K562 (cell line): ENCODE measurements around the gene LINGO3. TPM values are rescaled to one million over a fixed set of nuclear protein-coding genes. Genes with fewer than 3 reads are reported as not detected.

ENCODE experiments used
- ATAC-seq: fragments of 200-7000 bp; cut with Tn5 transposase; 3 replicates; pipeline ENCODE4 v1.9.1; 2020; ENCODE audit warnings: moderate library complexity
- BruUV-seq: library from RNA; stranded (reverse); fragments of 400-500 nt; replicated peaks from 2 replicates; lab custom pipeline; 2021; lab: Mats Ljungman, UMichigan
- CTCF ChIA-PET: fragments of 300-600 bp; formaldehyde crosslinking; extraction: SDS; loops from one replicate; lab custom pipeline; 2021; ENCODE audit warnings: low intra/inter-chr PET ratio; lab: Yijun Ruan, JAX
- POLR2A ChIA-PET: fragments of 300-600, 350-650 bp; sonication (Branson Sonifier 250); formaldehyde crosslinking; extraction: SDS; loops from one replicate; lab custom pipeline; 2021; ENCODE audit warnings: antibody characterized with exemption, inconsistent platforms; lab: Yijun Ruan, JAX
- DNase-seq, 4 experiments: peaks; one replicate each; pipeline versions ENCODE4 v3.0.0 to v3.0.0-alpha.2; 2011 to 2018; ENCODE audit warnings: low spot score in 3 of 4, mixed read lengths in 3 of 4; ENCODE audit errors: extremely low read depth in 1 of 4
- FAIRE-seq: peaks from 2 replicates; lab custom pipeline; 2011; peaks lifted over from hg19 to GRCh38; lab: Jason Lieb, UNC
- H2AFZ ChIP-seq: 2 replicates; pipeline ENCODE4 v1.6.0; 2011; ENCODE audit warnings: low read depth, low read length, control low read depth, inconsistent platforms
- H3K27ac ChIP-seq: fragments of 200-600 bp; 3 replicates; pipeline ENCODE4 v1.8.0; 2011; ENCODE audit warnings: low read depth, mild to moderate bottlenecking, control low read depth, inconsistent platforms, low read length, moderate library complexity, mixed read lengths; ENCODE audit errors: extremely low read depth
- H3K27me3 ChIP-seq, 2 experiments: fragments of 300-600 bp in 1 of 2; 2 replicates in 1 of 2; 3 replicates in 1 of 2; pipeline versions ENCODE4 v1.6.0 to v1.8.0; 2011; ENCODE audit warnings: inconsistent platforms in 2 of 2, low read length in 2 of 2, mild to moderate bottlenecking in 1 of 2, mixed read lengths in 1 of 2, moderate library complexity in 1 of 2; ENCODE audit not compliant: control insufficient read depth in 2 of 2, insufficient read depth in 2 of 2
- H3K36me3 ChIP-seq: fragments of 300-600 bp; 3 replicates; pipeline ENCODE4 v1.8.0; 2011; ENCODE audit warnings: mild to moderate bottlenecking, low read length, inconsistent platforms; ENCODE audit not compliant: control insufficient read depth, insufficient read depth
- H3K4me1 ChIP-seq, 2 experiments: fragments of 200-600 bp in 1 of 2; replicated peaks in 1 of 2; 2 replicates in 1 of 2; 3 replicates in 1 of 2; pipeline versions ENCODE4 v1.5.1 to v1.8.0; 2011; ENCODE audit warnings: inconsistent platforms in 2 of 2, low read length in 2 of 2, mild to moderate bottlenecking in 1 of 2, mixed read lengths in 1 of 2, moderate library complexity in 1 of 2; ENCODE audit not compliant: control insufficient read depth in 2 of 2, insufficient read depth in 2 of 2
- H3K4me2 ChIP-seq: 2 replicates; pipeline ENCODE4 v1.6.1; 2011; ENCODE audit warnings: low read length, control low read depth, inconsistent platforms, mixed read lengths; ENCODE audit not compliant: insufficient read depth
- H3K4me3 ChIP-seq: fragments of 200-600 bp; sonication (generic), shearing (Covaris generic); 2 replicates; pipeline ENCODE4 v1.5.1; 2016; ENCODE audit warnings: control low read depth, inconsistent platforms
- H3K79me2 ChIP-seq: fragments of 200-600 bp; 3 replicates; pipeline ENCODE4 v1.8.0; 2011; ENCODE audit warnings: low read length, inconsistent platforms; ENCODE audit not compliant: control insufficient read depth, insufficient read depth
- H3K9ac ChIP-seq, 2 experiments: 2 replicates each; pipeline versions ENCODE4 v1.6.0 to v1.6.1; 2011; ENCODE audit warnings: low read depth in 2 of 2, low read length in 2 of 2, control low read depth in 1 of 2, inconsistent platforms in 1 of 2, mild to moderate bottlenecking in 1 of 2, mixed read lengths in 1 of 2; ENCODE audit not compliant: insufficient read depth in 1 of 2
- H3K9me1 ChIP-seq: one replicate; pipeline ENCODE4 v1.6.0; 2011; ENCODE audit warnings: inconsistent platforms, mild to moderate bottlenecking, low read length, moderate library complexity; ENCODE audit not compliant: control insufficient read depth, insufficient read depth
- H3K9me3 ChIP-seq: replicated peaks from 2 replicates; pipeline ENCODE4 v1.5.1; 2011; ENCODE audit warnings: low read depth, low read length, inconsistent platforms; ENCODE audit not compliant: control insufficient read depth, insufficient read depth
- H4K20me1 ChIP-seq: replicated peaks from 2 replicates; pipeline ENCODE4 v1.6.1; 2011; ENCODE audit warnings: low read length, inconsistent platforms, mixed read lengths; ENCODE audit not compliant: control insufficient read depth, insufficient read depth
- BCLAF1 ChIP-seq, 2 experiments: fragments of 450-650 bp in 1 of 2; IDR thresholded peaks; 2 replicates each; pipeline ENCODE4 v1.6.1; 2011 to 2017; ENCODE audit warnings: low read depth in 2 of 2, antibody characterized with exemption in 1 of 2, borderline replicate concordance in 1 of 2, low read length in 1 of 2, mild to moderate bottlenecking in 1 of 2, mixed read lengths in 1 of 2; ENCODE audit not compliant: control insufficient read depth in 1 of 2
- EP400 ChIP-seq: fragments of 450-650 bp; IDR thresholded peaks from 2 replicates; pipeline ENCODE4 v1.6.1; 2017; ENCODE audit warnings: antibody characterized with exemption, mild to moderate bottlenecking, moderate library complexity
- HMGXB4 ChIP-seq: sonication (generic); formaldehyde crosslinking; IDR thresholded peaks from 2 replicates; pipeline ENCODE4 v1.8.1; 2023; ENCODE audit warnings: mild to moderate bottlenecking, missing genetic modification reagents
- HOXB6 ChIP-seq: fragments of 250-450 bp; sonication (Bioruptor Pico); IDR thresholded peaks from 2 replicates; pipeline ENCODE4 v1.5.1; 2022; ENCODE audit warnings: mild to moderate bottlenecking, borderline replicate concordance
- MEF2A ChIP-seq: IDR thresholded peaks from 2 replicates; pipeline ENCODE4 v1.6.1; 2011; ENCODE audit warnings: low read depth, mild to moderate bottlenecking, low read length, moderate library complexity; ENCODE audit not compliant: control insufficient read depth
- NELFE ChIP-seq: IDR thresholded peaks from 2 replicates; pipeline ENCODE4 v1.6.1; 2011; ENCODE audit warnings: mild to moderate bottlenecking; ENCODE audit not compliant: insufficient read depth, insufficient read length
- NUFIP1 ChIP-seq: fragments of 450-650 bp; IDR thresholded peaks from 2 replicates; pipeline ENCODE4 v1.6.1; 2018; ENCODE audit not compliant: partially characterized antibody
- POLR2H ChIP-seq: IDR thresholded peaks from 2 replicates; pipeline ENCODE4 v1.6.1; 2016; ENCODE audit warnings: missing genetic modification characterization, low read depth, mild to moderate bottlenecking, control low read depth, missing compliant biosample characterization, moderate library complexity
- SRSF3 ChIP-seq: fragments of 200-400 bp; formaldehyde crosslinking; IDR thresholded peaks from 2 replicates; pipeline ENCODE4 v1.6.1; 2016; ENCODE audit warnings: mild to moderate bottlenecking, low read length, moderate library complexity; ENCODE audit not compliant: insufficient read depth
- TEAD1 ChIP-seq, 2 experiments: fragments of 450-650 bp in 1 of 2; sonication (generic) in 1 of 2; formaldehyde crosslinking; IDR thresholded peaks; 2 replicates each; pipeline versions ENCODE4 v1.4.0 to v1.8.0; 2020 to 2022; ENCODE audit warnings: mild to moderate bottlenecking in 2 of 2, missing genetic modification reagents in 1 of 2
- YY1 ChIP-seq, 3 experiments: IDR thresholded peaks; 2 replicates each; pipeline ENCODE4 v1.6.1; 2011; ENCODE audit warnings: low read length in 2 of 3, mild to moderate bottlenecking in 2 of 3, moderate library complexity in 2 of 3, borderline replicate concordance in 1 of 3, control low read depth in 1 of 3, low read depth in 1 of 3; ENCODE audit not compliant: insufficient read depth in 3 of 3, insufficient replicate concordance in 2 of 3, control insufficient read depth in 1 of 3, insufficient read length in 1 of 3; ENCODE audit errors: extremely low read depth in 1 of 3
- ZFP1 ChIP-seq: fragments of 450-650 bp; formaldehyde crosslinking; IDR thresholded peaks from 2 replicates; pipeline ENCODE4 v1.4.0; 2020; ENCODE audit warnings: mild to moderate bottlenecking, mixed read lengths
- ZKSCAN8 ChIP-seq: fragments of 200-800 bp; sonication (Bioruptor generic); IDR thresholded peaks from 2 replicates; pipeline ENCODE4 v1.6.1; 2016; ENCODE audit warnings: missing genetic modification characterization, missing compliant biosample characterization
- ZNF586 ChIP-seq: fragments of 450-650 bp; formaldehyde crosslinking; conservative IDR thresholded peaks from 2 replicates; pipeline ENCODE4 v1.4.0; 2020; ENCODE audit warnings: mild to moderate bottlenecking, moderate library complexity
- ZNF707 ChIP-seq: fragments of 250-450 bp; sonication (Bioruptor Pico); conservative IDR thresholded peaks from 2 replicates; pipeline ENCODE4 v1.8.0; 2022; ENCODE audit warnings: inconsistent platforms, mild to moderate bottlenecking, moderate library complexity
- WGBS: fragments of 100-300 bp; shearing (Covaris generic); methylation state at CpG from one replicate; pipeline ENCODE4 v1.1.6; 2016; ENCODE audit warnings: low coverage, mixed read lengths; ENCODE audit not compliant: insufficient coverage; ENCODE audit errors: missing lambda C conversion rate; 5-methylcytosine and 5-hydroxymethylcytosine counted together
- in situ Hi-C: fragments of 300-500 bp; cut with MboI; formaldehyde crosslinking; loops from 4 replicates; pipeline ENCODE4 v1.15.0; 2018; ENCODE audit warnings: inconsistent platforms, mixed read lengths
- intact Hi-C: fragments of 100-400 bp; cut with micrococcal nuclease; formaldehyde crosslinking; loops from 2 replicates; pipeline ENCODE4 v1.14.2; 2022
- polyA plus RNA-seq, 8 experiments: library from polyadenylated mRNA; depleted of rRNA in 4 of 8; stranded (reverse) in 5 of 8; unstranded in 3 of 8; fragments of >200 nt; fragmentation: Nextera tagmentation in 2 of 8; fragmentation: Illumina TruSeq in 1 of 8; extraction: Ambion mirVana in 2 of 8; extraction: Trizol in 1 of 8; gene quantifications; 2 replicates each; pipeline versions ENCODE4 v1.2.1 to v1.2.3, GENCODE V29; 2011 to 2014; ENCODE audit warnings: inconsistent platforms in 1 of 8, missing spikeins in 1 of 8
- total RNA-seq, 7 experiments: library from RNA; depleted of rRNA in 6 of 7; stranded (reverse); fragments of >200 nt in 6 of 7; fragmentation: Illumina TruSeq in 2 of 7; extraction: Trizol in 2 of 7; gene quantifications; 2 replicates each; pipeline versions ENCODE4 v1.2.1 to v1.2.3, GENCODE V29; 2011 to 2021; ENCODE audit warnings: low replicate concordance in 1 of 7

The LINGO3 gene
- total and polyA plus RNA-seq, 9 of the 15 experiments (the other 6 are each of a cell fraction or from before 2014, with no cell fraction given): 0.03 to 0.05 (median 0.03) TPM; not detected in 6

GRCh38 chr19:2306281-2306806, 1.6 kb downstream of the LINGO3 start:
- Histone ChIP-seq H3K4me3 (no peak overlapping the region), H4K20me1 (no peaks in the 10 kb centered on the region), H3K27ac (no peak overlapping the region), H3K9ac (no peak overlapping the region), H3K27me3 (peaks cover 0 to 13% of the 10 kb centered on the region in 2 experiments; a peak in 2 of 5 replicates), H3K9me1 (peaks cover 3% of the 10 kb centered on the region), H3K36me3 (no peaks in the 10 kb centered on the region), H3K9me3 (no peaks in the 10 kb centered on the region), H3K4me2 (no peak overlapping the region), H3K79me2 (no peaks in the 10 kb centered on the region), H3K4me1 (peaks cover 3 to 57% of the 10 kb centered on the region in 2 experiments; a peak in 3 of 5 replicates), H2AFZ (no peak overlapping the region)
- no peak for FAIRE-seq
- no peak for DNase-seq
- POLR2A ChIA-PET: interaction anchor here (0.6 to 1.6 kb wide), 4 partner anchors 12 to 741 kb away, joined by 3 to 5 read pairs (median 4); no protein-coding TSS in a partner anchor
- CTCF ChIA-PET: no interaction called here
- TF ChIP-seq BCLAF1 (IDR thresholded peaks at IDR 0.05; ENCODE audit: borderline replicate concordance in 1 of 2, control insufficient read depth in 1 of 2, low read depth in 2 of 2, low read length in 1 of 2) (no peak), ZNF707 (CRISPR knock-in tag) (no peak), SRSF3 (no peak), ZNF586 (CRISPR knock-in tag) (no peak), HOXB6 (CRISPR knock-in tag) (no peak), ZKSCAN8 (no peak), NELFE (no peak), TEAD1 (CRISPR knock-in tag; IDR thresholded peaks at IDR 0.05) (no peak), YY1 (IDR thresholded peaks at IDR 0.05; ENCODE audit: borderline replicate concordance in 1 of 3, control insufficient read depth in 1 of 3, extremely low read depth in 1 of 3, insufficient read depth in 3 of 3, insufficient read length in 1 of 3, insufficient replicate concordance in 2 of 3, low read depth in 1 of 3, low read length in 2 of 3) (no peak), ZFP1 (CRISPR knock-in tag) (no peak), MEF2A (no peak), NUFIP1 (no peak), EP400 (no peak), POLR2H (tag) (no peak), HMGXB4 (no peak)
- BruUV-seq: no TSS peak
- WGBS: 31% methylated on average over 19 of the region's 19 CpGs
- intact Hi-C loops (no loop called here), in situ Hi-C loops (no loop called here)
- no peak for ATAC-seq
